Measurements from ENCODE around the gene IRF1.

DNA sequence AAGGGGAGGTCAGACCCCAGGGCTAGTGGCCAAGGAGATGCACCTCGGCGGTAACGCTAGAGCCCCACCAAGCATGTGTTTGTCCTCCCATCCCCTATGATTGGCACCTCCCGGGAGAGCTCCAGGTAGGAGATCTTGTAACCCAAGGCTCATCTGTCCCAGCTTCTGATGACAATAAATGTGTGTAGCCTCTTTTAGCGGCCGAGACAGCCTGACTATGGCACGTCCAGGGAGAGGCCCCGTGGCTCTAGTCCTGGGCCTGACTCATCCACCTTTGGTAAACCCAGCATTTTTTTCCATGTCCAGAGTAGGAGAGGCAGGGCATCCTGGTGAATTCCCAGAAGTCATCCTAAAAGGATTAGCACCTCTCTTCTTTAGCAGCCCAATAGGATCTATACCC is 39.2 kb downstream of the IRF1 start:
- TF ChIP-seq, protein P1, sequence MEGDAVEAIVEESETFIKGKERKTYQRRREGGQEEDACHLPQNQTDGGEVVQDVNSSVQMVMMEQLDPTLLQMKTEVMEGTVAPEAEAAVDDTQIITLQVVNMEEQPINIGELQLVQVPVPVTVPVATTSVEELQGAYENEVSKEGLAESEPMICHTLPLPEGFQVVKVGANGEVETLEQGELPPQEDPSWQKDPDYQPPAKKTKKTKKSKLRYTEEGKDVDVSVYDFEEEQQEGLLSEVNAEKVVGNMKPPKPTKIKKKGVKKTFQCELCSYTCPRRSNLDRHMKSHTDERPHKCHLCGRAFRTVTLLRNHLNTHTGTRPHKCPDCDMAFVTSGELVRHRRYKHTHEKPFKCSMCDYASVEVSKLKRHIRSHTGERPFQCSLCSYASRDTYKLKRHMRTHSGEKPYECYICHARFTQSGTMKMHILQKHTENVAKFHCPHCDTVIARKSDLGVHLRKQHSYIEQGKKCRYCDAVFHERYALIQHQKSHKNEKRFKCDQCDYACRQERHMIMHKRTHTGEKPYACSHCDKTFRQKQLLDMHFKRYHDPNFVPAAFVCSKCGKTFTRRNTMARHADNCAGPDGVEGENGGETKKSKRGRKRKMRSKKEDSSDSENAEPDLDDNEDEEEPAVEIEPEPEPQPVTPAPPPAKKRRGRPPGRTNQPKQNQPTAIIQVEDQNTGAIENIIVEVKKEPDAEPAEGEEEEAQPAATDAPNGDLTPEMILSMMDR (IDR thresholded peaks at IDR 0.05; ENCODE audit: control extremely low read depth in 1 of 3, insufficient read depth in 1 of 3, low read depth in 1 of 3, low read length in 3 of 3), result no peak
- no peak for TF ChIP-seq JUN (IDR thresholded peaks at IDR 0.05; ENCODE audit: low read depth, low read length)
- TF ChIP-seq CBX5 (IDR thresholded peaks at IDR 0.05; ENCODE audit: low read depth, low read length), result no peak
- no peak for TF ChIP-seq CEBPB (IDR thresholded peaks at IDR 0.05; ENCODE audit: low read depth, low read length)
- TF ChIP-seq BACH1 (IDR thresholded peaks at IDR 0.05; ENCODE audit: low read length), result no peak
- no peak for TF ChIP-seq RAD21 (IDR thresholded peaks at IDR 0.05 in 1 of 2, conservative IDR thresholded peaks at IDR 0.05 in 1 of 2; ENCODE audit: low read depth in 2 of 2, low read length in 2 of 2)
- TF ChIP-seq TAF7 (optimal IDR thresholded peaks at IDR 0.05; ENCODE audit: borderline replicate concordance, low read depth, low read length), result no peak
- no peak for TF ChIP-seq SAP30 (IDR thresholded peaks at IDR 0.05; ENCODE audit: insufficient read depth, insufficient replicate concordance, low read length)
- TF ChIP-seq, protein P2, sequence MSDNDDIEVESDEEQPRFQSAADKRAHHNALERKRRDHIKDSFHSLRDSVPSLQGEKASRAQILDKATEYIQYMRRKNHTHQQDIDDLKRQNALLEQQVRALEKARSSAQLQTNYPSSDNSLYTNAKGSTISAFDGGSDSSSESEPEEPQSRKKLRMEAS (IDR thresholded peaks at IDR 0.05), result no peak
- no peak for TF ChIP-seq TCF12 (IDR thresholded peaks at IDR 0.05; ENCODE audit: low read depth, low read length)
- TF ChIP-seq MAFK (IDR thresholded peaks at IDR 0.05; ENCODE audit: low read depth, low read length), result no peak
- no peak for TF ChIP-seq EZH2 (IDR thresholded peaks at IDR 0.05; ENCODE audit: low read depth, low read length, severe bottlenecking)
- TF ChIP-seq GABPA (IDR thresholded peaks at IDR 0.05; ENCODE audit: borderline replicate concordance, insufficient read depth, low read length), result no peak

Measured in H1 (cell line).